C4-2B (cell line): Measurements from ENCODE around the gene CCDC177.

Source experiments
- ZFX ChIP-seq: fragments of 450-650 bp; IDR thresholded peaks from 2 replicates; pipeline ENCODE4 v1.6.1; 2017
- TF ChIP-seq, protein P1 (sequence below): fragments of 450-650 bp; conservative IDR thresholded peaks from 2 replicates; pipeline ENCODE4 v1.5.1; 2017; ENCODE audit warnings: mild to moderate bottlenecking

DNA sequence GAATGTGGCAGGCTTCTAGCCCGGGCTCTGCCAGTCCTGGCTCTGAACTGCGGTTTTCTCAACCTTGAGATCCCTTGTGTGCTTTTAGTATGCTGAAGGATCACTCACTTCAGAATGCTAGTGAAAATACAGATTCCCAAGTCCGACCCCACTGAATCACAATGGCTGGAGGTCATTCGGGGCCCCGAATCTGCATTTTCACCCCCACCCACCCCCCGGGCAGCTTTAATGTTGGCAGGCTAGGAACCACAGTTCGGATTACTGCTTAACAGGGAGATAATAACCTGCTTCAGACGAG is 36.2 kb upstream of the CCDC177 start:
- TF ChIP-seq, protein P1, sequence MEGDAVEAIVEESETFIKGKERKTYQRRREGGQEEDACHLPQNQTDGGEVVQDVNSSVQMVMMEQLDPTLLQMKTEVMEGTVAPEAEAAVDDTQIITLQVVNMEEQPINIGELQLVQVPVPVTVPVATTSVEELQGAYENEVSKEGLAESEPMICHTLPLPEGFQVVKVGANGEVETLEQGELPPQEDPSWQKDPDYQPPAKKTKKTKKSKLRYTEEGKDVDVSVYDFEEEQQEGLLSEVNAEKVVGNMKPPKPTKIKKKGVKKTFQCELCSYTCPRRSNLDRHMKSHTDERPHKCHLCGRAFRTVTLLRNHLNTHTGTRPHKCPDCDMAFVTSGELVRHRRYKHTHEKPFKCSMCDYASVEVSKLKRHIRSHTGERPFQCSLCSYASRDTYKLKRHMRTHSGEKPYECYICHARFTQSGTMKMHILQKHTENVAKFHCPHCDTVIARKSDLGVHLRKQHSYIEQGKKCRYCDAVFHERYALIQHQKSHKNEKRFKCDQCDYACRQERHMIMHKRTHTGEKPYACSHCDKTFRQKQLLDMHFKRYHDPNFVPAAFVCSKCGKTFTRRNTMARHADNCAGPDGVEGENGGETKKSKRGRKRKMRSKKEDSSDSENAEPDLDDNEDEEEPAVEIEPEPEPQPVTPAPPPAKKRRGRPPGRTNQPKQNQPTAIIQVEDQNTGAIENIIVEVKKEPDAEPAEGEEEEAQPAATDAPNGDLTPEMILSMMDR, result no peak
- TF ChIP-seq ZFX, result no peak
